SK-N-SH (cell line): ENCODE results near the gene PLGRKT.

Experiments
- CHD2 ChIP-seq: fragments of 150-350 bp; IDR thresholded peaks from 2 replicates; pipeline ENCODE4 v1.6.1; 2018; ENCODE audit warnings: low read length; ENCODE audit not compliant: partially characterized antibody
- CTCF ChIP-seq: fragments of 200-600 bp; sonication (generic); IDR thresholded peaks from 2 replicates; pipeline ENCODE4 v1.6.1; 2017; ENCODE audit warnings: antibody characterized with exemption, mild to moderate bottlenecking, moderate library complexity
- EP300 ChIP-seq, 2 experiments: IDR thresholded peaks; 2 replicates each; pipeline versions ENCODE4 v1.4.0 to v1.6.1; 2012; ENCODE audit warnings: borderline replicate concordance in 1 of 2, low read depth in 1 of 2, low read length in 1 of 2
- RAD21 ChIP-seq: IDR thresholded peaks from 2 replicates; pipeline ENCODE4 v1.6.1; 2012; ENCODE audit warnings: mild to moderate bottlenecking, low read length
- YY1 ChIP-seq: IDR thresholded peaks from 2 replicates; pipeline ENCODE4 v1.4.0; 2012; ENCODE audit warnings: low read depth, mild to moderate bottlenecking

- TF ChIP-seq CTCF (no peak), RAD21 (no peak), CHD2 (no peak), EP300 (IDR thresholded peaks at IDR 0.05; ENCODE audit: borderline replicate concordance in 1 of 2, low read depth in 1 of 2, low read length in 1 of 2) (no peak), YY1 (no peak)
These were observed 85.0 kb downstream of the PLGRKT start for GRCh38 chr9:5352637-5353248.
